ENCODE measurements around the gene DAO.

Gene DAO

GRCh38 chr12:108875682-108876361 lies 4.1 kb upstream of the DAO start:
- TF ChIP-seq ARNTL (CRISPR knock-in tag; IDR thresholded peaks at IDR 0.05; ENCODE audit: borderline replicate concordance, low read depth) = no peak
- ATAC-seq = no peak

- no peak for ATAC-seq
- TF ChIP-seq BACH2 (CRISPR knock-in tag; IDR thresholded peaks at IDR 0.05; ENCODE audit: borderline replicate concordance) (no peak), GLIS3 (CRISPR knock-in tag; IDR thresholded peaks at IDR 0.05) (no peak), CREB5 (CRISPR knock-in tag; IDR thresholded peaks at IDR 0.05; ENCODE audit: low read depth) (no peak), CSDC2 (CRISPR knock-in tag; IDR thresholded peaks at IDR 0.05) (no peak), ARNTL (CRISPR knock-in tag; IDR thresholded peaks at IDR 0.05; ENCODE audit: borderline replicate concordance, low read depth) (no peak), TOX (CRISPR knock-in tag; IDR thresholded peaks at IDR 0.05; ENCODE audit: borderline replicate concordance) (no peak), ZNF70 (CRISPR knock-in tag; IDR thresholded peaks at IDR 0.05) (no peak), TSHZ2 (CRISPR knock-in tag; IDR thresholded peaks at IDR 0.05) (no peak), POU6F1 (CRISPR knock-in tag; IDR thresholded peaks at IDR 0.05; ENCODE audit: borderline replicate concordance, low read depth) (no peak), CSRNP3 (CRISPR knock-in tag; IDR thresholded peaks at IDR 0.05) (no peak), PATZ1 (CRISPR knock-in tag; IDR thresholded peaks at IDR 0.05; ENCODE audit: borderline replicate concordance) (no peak), ESRRG (CRISPR knock-in tag; IDR thresholded peaks at IDR 0.05) (no peak), ZC3H10 (CRISPR knock-in tag; IDR thresholded peaks at IDR 0.05) (no peak), ISL1 (CRISPR knock-in tag; IDR thresholded peaks at IDR 0.05) (no peak), PPARA (CRISPR knock-in tag; IDR thresholded peaks at IDR 0.05; ENCODE audit: borderline replicate concordance) (no peak), SNAI2 (CRISPR knock-in tag; IDR thresholded peaks at IDR 0.05) (no peak), RARB (CRISPR knock-in tag; IDR thresholded peaks at IDR 0.05) (no peak), OSR1 (CRISPR knock-in tag; IDR thresholded peaks at IDR 0.05) (no peak)
These were observed 3.3 kb upstream of the DAO start for GRCh38 chr12:108876550-108876949.

GRCh38 chr12:108881953-108882352 lies 2.1 kb downstream of the DAO start:
- TF ChIP-seq PPARA (CRISPR knock-in tag; IDR thresholded peaks at IDR 0.05; ENCODE audit: borderline replicate concordance) = no peak
- no peak for TF ChIP-seq ZC3H10 (CRISPR knock-in tag; IDR thresholded peaks at IDR 0.05)
- TF ChIP-seq RARB (CRISPR knock-in tag; IDR thresholded peaks at IDR 0.05) = no peak
- TF ChIP-seq SNAI2 (CRISPR knock-in tag; IDR thresholded peaks at IDR 0.05) = no peak
- TF ChIP-seq ISL1 (CRISPR knock-in tag; IDR thresholded peaks at IDR 0.05) = no peak
- TF ChIP-seq ZFP30 (CRISPR knock-in tag; IDR thresholded peaks at IDR 0.05) = no peak
- ATAC-seq = no peak

Measured in SK-N-SH treated with all-trans-retinoic acid at 6 μM for 48 hours (cell line).